Measurements from ENCODE around the gene RASGEF1B. TPM values are rescaled to one million over a fixed set of nuclear protein-coding genes. Genes with fewer than 3 reads are reported as not detected.

RASGEF1B gene
- total RNA-seq, 6 experiments from 2014 or later, result 22.9 to 51.9 (median 25.8) TPM

GRCh38 chr4:81516241-81516640 lies 44.5 kb upstream of the RASGEF1B start:
- no peak overlapping the region for H3K27ac ChIP-seq
- WGBS (ENCODE audit: insufficient coverage, low coverage, low lambda C conversion rate, missing lambda C conversion rate), result 86% methylated on average over 6 of the region's 6 CpGs
- H3K9me3 ChIP-seq, result no peaks in the 10 kb centered on the region

GRCh38 chr4:81512757-81513501 lies 41.2 kb upstream of the RASGEF1B start:
- no peak for DNase-seq
- Histone ChIP-seq H3K36me3 (no peaks in the 10 kb centered on the region), H3K9me3 (no peaks in the 10 kb centered on the region), H3K4me1 (no peaks in the 10 kb centered on the region), H3K4me3 (no peak overlapping the region), H3K27ac (no peak overlapping the region), H3K27me3 (no peaks in the 10 kb centered on the region)
- no peak for ATAC-seq
- intact Hi-C loops (cut with DNase I), result no loop called here
- WGBS (ENCODE audit: insufficient coverage, low coverage, low lambda C conversion rate, missing lambda C conversion rate), result 64% methylated on average over 4 of the region's 4 CpGs
- TF ChIP-seq POLR2A (IDR thresholded peaks at IDR 0.05), result no peak
- TF ChIP-seq CTCF (IDR thresholded peaks at IDR 0.05), result no peak

More at GRCh38 chr4:81516241-81516640, 44.5 kb upstream of the RASGEF1B start:
- intact Hi-C loops (cut with DNase I), result no loop called here
- ATAC-seq (no peak), DNase-seq (no peak)
- Histone ChIP-seq H3K27me3 (no peaks in the 10 kb centered on the region), H3K4me3 (no peak overlapping the region), H3K36me3 (no peaks in the 10 kb centered on the region), H3K4me1 (no peaks in the 10 kb centered on the region)
- TF ChIP-seq CTCF (IDR thresholded peaks at IDR 0.05) (no peak), POLR2A (IDR thresholded peaks at IDR 0.05) (no peak)

GRCh38 chr4:81512001-81512756 lies 40.5 kb upstream of the RASGEF1B start:
- WGBS (ENCODE audit: insufficient coverage, low coverage, low lambda C conversion rate, missing lambda C conversion rate), result 66% methylated on average over 3 of the region's 4 CpGs

GRCh38 chr4:81510643-81511178 lies 39.0 kb upstream of the RASGEF1B start:
- no peaks in the 10 kb centered on the region for H3K9me3 ChIP-seq
- TF ChIP-seq CTCF (IDR thresholded peaks at IDR 0.05), result no peak
- TF ChIP-seq POLR2A (IDR thresholded peaks at IDR 0.05), result no peak
- H3K36me3 ChIP-seq, result no peaks in the 10 kb centered on the region
- no peak for DNase-seq
- WGBS (ENCODE audit: insufficient coverage, low coverage, low lambda C conversion rate, missing lambda C conversion rate), result 81% methylated on average over 3 of the region's 3 CpGs
- H3K4me3 ChIP-seq, result no peak overlapping the region
- no peaks in the 10 kb centered on the region for H3K27me3 ChIP-seq
- intact Hi-C loops (cut with DNase I), result no loop called here
- no peak overlapping the region for H3K27ac ChIP-seq
- ATAC-seq, result no peak
- H3K4me1 ChIP-seq, result no peaks in the 10 kb centered on the region

More at GRCh38 chr4:81512001-81512756, 40.5 kb upstream of the RASGEF1B start:
- Histone ChIP-seq H3K4me3 (no peak overlapping the region), H3K27ac (no peak overlapping the region), H3K27me3 (no peaks in the 10 kb centered on the region), H3K36me3 (no peaks in the 10 kb centered on the region), H3K4me1 (no peaks in the 10 kb centered on the region), H3K9me3 (no peaks in the 10 kb centered on the region)
- ATAC-seq, result no peak
- intact Hi-C loops (cut with DNase I), result no loop called here
- TF ChIP-seq POLR2A (IDR thresholded peaks at IDR 0.05) (no peak), CTCF (IDR thresholded peaks at IDR 0.05) (no peak)
- DNase-seq, result no peak

Measured in right lobe of liver (tissue), 6 donors.